ENCODE data around the gene R3HCC1L.

GRCh38 chr10:98293550-98294269, 159.3 kb downstream of the R3HCC1L start:
- TF ChIP-seq CTCF (IDR thresholded peaks at IDR 0.05; ENCODE audit: poor library complexity): no peak
- TF ChIP-seq EZH2 (IDR thresholded peaks at IDR 0.05; ENCODE audit: borderline replicate concordance): no peak
